Measurements from ENCODE around the gene SEC23B.

Gene SEC23B

DNA sequence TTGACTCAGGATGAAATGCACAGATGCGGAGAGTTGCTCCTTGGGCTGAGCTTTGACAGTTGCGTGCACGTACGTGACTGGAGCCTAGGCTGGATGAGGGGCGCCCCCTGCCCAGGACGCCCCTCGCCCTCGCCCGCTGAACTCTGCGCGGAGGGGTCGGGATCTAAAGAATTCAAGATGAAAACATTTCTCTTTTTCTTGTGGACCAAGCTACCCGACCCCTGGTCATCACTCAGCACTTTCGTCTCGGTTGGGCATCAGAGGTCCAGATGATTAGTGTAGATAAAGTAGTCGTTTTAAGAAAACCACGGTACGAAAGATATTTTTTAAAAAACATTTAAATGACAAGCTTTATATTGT is 80.8 kb downstream of the SEC23B start:
- Histone ChIP-seq H3K27me3 (peaks cover 4% of the 10 kb centered on the region), H3K36me3 (no peaks in the 10 kb centered on the region), H3K4me1 (ENCODE audit: control insufficient read depth in 1 of 2, insufficient read depth in 1 of 2, low read depth in 1 of 2, low read length in 1 of 2) (peaks cover 7 to 8% of the 10 kb centered on the region in 2 experiments), H3K9me3 (no peaks in the 10 kb centered on the region), H3K27ac (peak overlapping the region; percentile 80), H3K4me3 (ENCODE audit: low read depth in 1 of 2, low read length in 1 of 2) (peak overlapping the region; percentile 74 to 75)
- no peak for TF ChIP-seq CTCF (IDR thresholded peaks at IDR 0.05)

DNA sequence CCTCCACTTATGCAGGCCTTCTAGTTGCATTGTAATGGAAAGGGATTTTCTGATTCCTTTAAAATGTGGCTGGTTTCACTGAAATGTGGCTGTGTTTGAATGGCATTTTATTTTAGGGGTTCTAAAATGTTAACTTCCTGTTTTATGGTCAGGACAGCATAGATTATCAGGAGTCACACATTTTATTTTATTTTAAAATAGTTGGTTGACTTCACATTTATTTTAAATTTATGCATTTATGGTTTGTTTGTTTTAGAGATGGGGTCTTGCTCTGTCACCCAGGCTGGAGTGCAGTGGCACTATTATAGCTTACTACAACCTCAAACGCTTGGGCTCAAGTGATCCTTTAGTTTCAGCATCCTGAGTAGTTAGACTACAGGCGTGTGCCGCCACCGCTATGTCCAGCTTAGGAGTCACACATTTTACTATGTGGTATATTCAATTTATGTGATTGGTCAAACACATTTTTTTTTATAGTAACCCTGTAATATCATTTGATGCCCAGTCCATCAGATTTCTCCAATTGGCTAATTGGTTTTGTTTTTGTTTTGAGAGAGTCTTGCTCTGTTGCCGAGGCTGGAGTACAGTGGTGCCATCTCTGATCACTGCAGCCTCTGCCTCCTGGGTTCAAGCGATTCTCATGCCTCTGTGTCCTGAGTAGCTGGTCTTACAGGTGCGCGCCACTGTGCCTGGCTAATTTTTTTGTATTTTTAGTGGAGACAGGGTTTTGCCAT is 82.4 kb downstream of the SEC23B start:
- H3K36me3 ChIP-seq, result no peaks in the 10 kb centered on the region
- no peak overlapping the region for H3K27ac ChIP-seq
- H3K4me3 ChIP-seq (ENCODE audit: low read depth in 1 of 2, low read length in 1 of 2), result no peak overlapping the region
- H3K9me3 ChIP-seq, result no peaks in the 10 kb centered on the region
- no peak for TF ChIP-seq CTCF (IDR thresholded peaks at IDR 0.05)
- H3K27me3 ChIP-seq, result peaks cover 4% of the 10 kb centered on the region
- H3K4me1 ChIP-seq (ENCODE audit: control insufficient read depth in 1 of 2, insufficient read depth in 1 of 2, low read depth in 1 of 2, low read length in 1 of 2), result peaks cover 7 to 8% of the 10 kb centered on the region in 2 experiments

DNA sequence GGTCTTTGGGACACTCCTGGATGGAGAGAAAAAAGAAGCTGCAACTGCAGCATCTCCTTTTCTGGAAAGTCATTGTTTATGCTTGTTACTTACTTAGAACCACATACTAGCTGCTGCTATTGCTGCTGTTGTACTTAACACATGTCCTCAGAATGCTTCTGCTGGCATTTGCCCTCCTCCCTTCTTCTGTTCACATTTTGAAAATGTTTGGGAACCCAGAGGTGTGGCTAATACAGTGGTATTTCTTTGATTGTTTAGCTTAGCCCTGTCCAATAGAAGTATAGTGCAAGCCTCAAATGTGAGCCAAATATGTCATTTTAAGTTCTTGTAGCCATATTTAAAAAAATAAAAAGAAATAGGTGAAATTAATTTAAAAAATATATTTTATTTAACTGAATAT is 88.5 kb downstream of the SEC23B start:
- no peaks in the 10 kb centered on the region for H3K4me1 ChIP-seq (ENCODE audit: control insufficient read depth in 1 of 2, insufficient read depth in 1 of 2, low read depth in 1 of 2, low read length in 1 of 2)
- no peak overlapping the region for H3K27ac ChIP-seq
- no peaks in the 10 kb centered on the region for H3K9me3 ChIP-seq
- H3K4me3 ChIP-seq (ENCODE audit: low read depth in 1 of 2, low read length in 1 of 2), result no peak overlapping the region
- TF ChIP-seq CTCF (IDR thresholded peaks at IDR 0.05), result no peak
- H3K36me3 ChIP-seq, result no peaks in the 10 kb centered on the region
- H3K27me3 ChIP-seq, result no peaks in the 10 kb centered on the region

- no peaks in the 10 kb centered on the region for H3K36me3 ChIP-seq
- no peaks in the 10 kb centered on the region for H3K4me1 ChIP-seq (ENCODE audit: control insufficient read depth in 1 of 2, insufficient read depth in 1 of 2, low read depth in 1 of 2, low read length in 1 of 2)
- no peak for TF ChIP-seq CTCF (IDR thresholded peaks at IDR 0.05)
- no peaks in the 10 kb centered on the region for H3K9me3 ChIP-seq
- H3K4me3 ChIP-seq (ENCODE audit: low read depth in 1 of 2, low read length in 1 of 2), result no peak overlapping the region
- H3K27ac ChIP-seq, result no peak overlapping the region
- H3K27me3 ChIP-seq, result no peaks in the 10 kb centered on the region
Measured at GRCh38 chr20:18609741-18610140, 102.0 kb downstream of the SEC23B start.
